Epithelial cell of esophagus (primary cell): ENCODE data around the gene ATXN10.

ENCODE experiments used
- DNase-seq: peaks from one replicate; pipeline ENCODE4 v3.0.0; 2010; ENCODE audit warnings: low read depth
- H3K4me3 ChIP-seq: 2 replicates; pipeline ENCODE4 v1.5.1; 2011; ENCODE audit warnings: mild to moderate bottlenecking, low read length, control low read depth
- TF ChIP-seq, protein P1 (sequence below): IDR thresholded peaks from 2 replicates; pipeline ENCODE4 v1.5.1; 2011; ENCODE audit warnings: low read depth, mild to moderate bottlenecking, low read length, control low read depth, inconsistent platforms; ENCODE audit not compliant: insufficient read depth; ENCODE audit errors: missing control alignments

The ATXN10 gene

DNA sequence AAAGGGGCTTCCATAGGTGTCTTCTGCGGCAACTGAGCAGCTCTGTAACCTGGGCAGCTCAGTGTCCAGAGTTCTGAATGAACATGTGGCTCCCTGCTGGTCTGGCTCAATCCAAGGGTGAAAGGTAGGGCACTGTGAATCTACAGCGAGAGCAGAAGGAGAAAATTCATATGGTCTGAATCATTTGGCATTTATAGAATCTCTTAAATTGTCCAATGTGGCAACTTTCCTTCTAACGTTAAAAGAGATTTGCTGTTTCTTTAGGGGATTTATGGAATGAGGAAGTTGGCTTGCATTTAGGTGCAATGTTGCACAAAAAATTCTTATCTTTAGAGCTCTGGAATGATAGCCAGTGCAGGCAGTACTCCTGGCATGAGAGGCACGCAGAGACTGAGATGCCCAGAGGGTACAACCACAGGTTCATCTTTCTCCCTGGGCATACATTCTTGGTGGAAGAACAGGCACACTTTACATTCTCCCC lies 17.0 kb downstream of the ATXN10 start:
- DNase-seq: peak; percentile 67
- TF ChIP-seq, protein P1, sequence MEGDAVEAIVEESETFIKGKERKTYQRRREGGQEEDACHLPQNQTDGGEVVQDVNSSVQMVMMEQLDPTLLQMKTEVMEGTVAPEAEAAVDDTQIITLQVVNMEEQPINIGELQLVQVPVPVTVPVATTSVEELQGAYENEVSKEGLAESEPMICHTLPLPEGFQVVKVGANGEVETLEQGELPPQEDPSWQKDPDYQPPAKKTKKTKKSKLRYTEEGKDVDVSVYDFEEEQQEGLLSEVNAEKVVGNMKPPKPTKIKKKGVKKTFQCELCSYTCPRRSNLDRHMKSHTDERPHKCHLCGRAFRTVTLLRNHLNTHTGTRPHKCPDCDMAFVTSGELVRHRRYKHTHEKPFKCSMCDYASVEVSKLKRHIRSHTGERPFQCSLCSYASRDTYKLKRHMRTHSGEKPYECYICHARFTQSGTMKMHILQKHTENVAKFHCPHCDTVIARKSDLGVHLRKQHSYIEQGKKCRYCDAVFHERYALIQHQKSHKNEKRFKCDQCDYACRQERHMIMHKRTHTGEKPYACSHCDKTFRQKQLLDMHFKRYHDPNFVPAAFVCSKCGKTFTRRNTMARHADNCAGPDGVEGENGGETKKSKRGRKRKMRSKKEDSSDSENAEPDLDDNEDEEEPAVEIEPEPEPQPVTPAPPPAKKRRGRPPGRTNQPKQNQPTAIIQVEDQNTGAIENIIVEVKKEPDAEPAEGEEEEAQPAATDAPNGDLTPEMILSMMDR: no peak
- H3K4me3 ChIP-seq: no peak overlapping the region

DNA sequence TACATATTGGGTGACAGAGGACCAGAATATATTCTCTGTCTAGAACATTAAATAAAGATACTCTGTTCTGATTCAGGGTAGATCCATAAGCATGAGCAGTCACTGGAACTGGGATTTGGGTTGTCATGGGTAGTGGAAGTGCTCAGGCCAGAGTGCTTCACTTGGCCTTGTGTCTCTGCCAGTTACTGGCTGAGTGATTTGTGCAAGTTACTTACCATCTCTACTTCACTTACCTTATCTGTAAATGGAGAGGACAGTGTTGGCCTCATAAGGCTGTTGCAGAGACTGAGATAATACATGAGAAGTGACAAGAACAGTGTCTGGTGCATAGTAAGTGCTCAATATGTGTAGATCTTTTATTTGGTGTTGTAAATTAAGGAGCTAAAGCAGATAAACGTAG lies 17.6 kb downstream of the ATXN10 start:
- no peak for DNase-seq
- no peak overlapping the region for H3K4me3 ChIP-seq
- TF ChIP-seq, protein P1: no peak

DNA sequence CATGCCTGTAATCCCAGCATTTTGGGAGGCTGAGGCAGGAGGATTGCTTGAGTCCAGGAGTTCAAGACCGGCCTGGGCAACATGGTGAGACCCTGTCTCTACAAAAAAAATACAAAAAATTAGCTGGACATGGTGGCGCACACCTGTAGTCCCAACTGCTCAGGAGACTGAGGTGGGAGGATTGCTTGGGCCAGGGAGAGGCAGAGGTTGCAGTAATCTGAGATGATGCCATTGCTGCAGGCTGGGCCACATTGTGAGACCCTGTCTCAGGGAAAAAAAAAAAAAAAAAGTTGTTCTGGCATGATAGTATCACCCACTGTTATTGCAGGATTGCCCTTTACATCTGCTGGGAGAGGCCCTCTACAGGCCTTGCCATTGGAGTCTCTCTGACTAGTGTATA lies 18.4 kb downstream of the ATXN10 start:
- DNase-seq: no peak
- H3K4me3 ChIP-seq: no peak overlapping the region
- TF ChIP-seq, protein P1: no peak

DNA sequence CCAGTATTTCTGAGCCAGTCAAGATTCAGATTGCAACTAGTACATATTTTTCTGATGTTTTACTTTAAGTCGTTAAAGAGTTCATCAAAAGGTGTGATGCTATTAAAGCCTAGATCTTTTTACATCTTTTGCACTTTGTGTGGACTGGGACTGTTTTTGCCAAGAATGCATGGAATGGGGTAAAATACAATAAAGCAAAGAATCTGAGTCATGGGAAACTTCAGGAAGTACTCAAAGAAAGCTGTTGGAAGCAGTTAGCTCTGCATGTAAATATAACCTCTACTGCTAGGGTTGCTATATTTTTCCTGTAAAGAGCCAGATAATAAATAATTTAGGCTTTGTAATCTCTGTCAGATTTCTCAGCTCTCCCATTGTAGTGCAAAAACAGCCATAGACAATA lies 20.9 kb downstream of the ATXN10 start:
- TF ChIP-seq, protein P1: no peak

GRCh38 chr22:45693835-45694234 lies 22.2 kb downstream of the ATXN10 start:
- no peak for DNase-seq
- no peak overlapping the region for H3K4me3 ChIP-seq
- TF ChIP-seq, protein P1: no peak

More for the DNA sequence above, 20.9 kb downstream of the ATXN10 start:
- DNase-seq: no peak
- no peak overlapping the region for H3K4me3 ChIP-seq

DNA sequence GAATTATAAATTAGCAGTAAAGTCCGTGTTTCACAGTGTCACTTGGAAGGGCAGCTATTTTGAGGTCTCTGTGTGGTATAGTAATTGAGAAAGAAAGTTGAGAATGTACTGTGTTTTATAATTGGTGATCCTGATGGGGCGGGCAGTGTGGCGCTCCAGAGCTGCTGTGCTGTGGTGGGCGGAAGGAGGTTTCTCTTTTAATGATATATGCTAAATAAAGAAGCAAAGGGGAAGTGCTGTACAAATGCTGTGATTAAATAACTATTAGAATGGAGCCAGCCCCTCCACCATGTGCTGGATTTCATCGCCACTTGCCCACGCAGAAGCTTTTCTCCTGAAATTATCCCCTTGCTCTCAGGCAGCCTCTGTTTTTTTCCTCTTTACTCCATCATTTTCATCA lies 24.6 kb downstream of the ATXN10 start:
- DNase-seq: no peak
- H3K4me3 ChIP-seq: no peak overlapping the region
- TF ChIP-seq, protein P1: no peak

- no peak for DNase-seq
- H3K4me3 ChIP-seq: no peak overlapping the region
- TF ChIP-seq, protein P1: no peak
Observed at GRCh38 chr22:45698094-45698493, 26.5 kb downstream of the ATXN10 start.
